Thoracic aorta (tissue), 2 donors: Measurements from ENCODE around the gene NFIA. TPM values are rescaled to one million over a fixed set of nuclear protein-coding genes. Genes with fewer than 3 reads are reported as not detected.

Source experiments
- ATAC-seq: fragments of 150-250 bp; one replicate; pipeline ENCODE4 v1.8.0; 2017; ENCODE audit warnings: low read depth; ENCODE audit not compliant: insufficient number of reproducible peaks, low FRiP score
- DNase-seq: peaks from one replicate; pipeline ENCODE4 v3.0.0-alpha.2; 2020; ENCODE audit warnings: low spot score
- H3K27ac ChIP-seq, 2 donors: fragments of 200-600 bp; sonication (generic); 1 replicate in 1 of 2; 2 replicates in 1 of 2; pipeline ENCODE4 v1.5.1; 2016; ENCODE audit warnings: mild to moderate bottlenecking in 2 of 2, moderate library complexity in 2 of 2
- H3K27me3 ChIP-seq: fragments of 200-600 bp; sonication (generic); replicated peaks from 2 replicates; pipeline ENCODE4 v1.6.0; 2016; ENCODE audit warnings: mild to moderate bottlenecking; ENCODE audit not compliant: insufficient read depth
- H3K36me3 ChIP-seq: fragments of 200-600 bp; sonication (generic); one replicate; pipeline ENCODE4 v1.5.1; 2016
- H3K4me1 ChIP-seq, 2 donors: fragments of 200-600 bp; sonication (generic); 1 replicate in 1 of 2; 2 replicates in 1 of 2; pipeline versions ENCODE4 v1.5.1 to v1.6.0; 2016; ENCODE audit warnings: low read depth in 2 of 2, mild to moderate bottlenecking in 1 of 2; ENCODE audit not compliant: control insufficient read depth in 1 of 2
- H3K4me3 ChIP-seq: fragments of 200-600 bp; sonication (generic); 2 replicates; pipeline ENCODE4 v1.5.1; 2016; ENCODE audit warnings: mild to moderate bottlenecking
- H3K9me3 ChIP-seq: fragments of 200-600 bp; sonication (generic); 2 replicates; pipeline ENCODE4 v1.5.1; 2016
- CTCF ChIP-seq: fragments of 200-600 bp; sonication (generic); IDR thresholded peaks from one replicate; pipeline ENCODE4 v1.5.1; 2019; ENCODE audit warnings: antibody characterized with exemption
- total RNA-seq, 2 donors: library from RNA; depleted of rRNA; stranded (reverse); fragments of >200 nt; gene quantifications; one replicate each; pipeline versions ENCODE4 v1.1.0 to v1.2.3, GENCODE V29; 2016

The NFIA gene
- total RNA-seq, 2 donors from 2014 or later = 99.8 to 118 TPM

GRCh38 chr1:61284936-61285335 is 202.6 kb downstream of the NFIA start:
- no peak for TF ChIP-seq CTCF
- Histone ChIP-seq H3K4me3 (no peak overlapping the region), H3K27ac (peak overlapping the region; percentile 33 to 72), H3K27me3 (no peaks in the 10 kb centered on the region), H3K9me3 (no peaks in the 10 kb centered on the region), H3K4me1 (peaks cover 29 to 90% of the 10 kb centered on the region in 2 donors), H3K36me3 (no peaks in the 10 kb centered on the region)
- no peak for DNase-seq
- no peak for ATAC-seq

- TF ChIP-seq CTCF = no peak
- H3K4me1 ChIP-seq = peaks cover 24 to 90% of the 10 kb centered on the region in 2 donors
- no peaks in the 10 kb centered on the region for H3K36me3 ChIP-seq
- ATAC-seq = no peak
- H3K27ac ChIP-seq = peak overlapping the region; percentile 33 to 72
- no peak for DNase-seq
- H3K9me3 ChIP-seq = no peaks in the 10 kb centered on the region
- no peaks in the 10 kb centered on the region for H3K27me3 ChIP-seq
- no peak overlapping the region for H3K4me3 ChIP-seq
Measured at GRCh38 chr1:61285371-61285885, 203.1 kb downstream of the NFIA start.

GRCh38 chr1:61287014-61287413 is 204.7 kb downstream of the NFIA start:
- ATAC-seq = no peak
- Histone ChIP-seq H3K9me3 (no peaks in the 10 kb centered on the region), H3K36me3 (no peaks in the 10 kb centered on the region), H3K27me3 (no peaks in the 10 kb centered on the region), H3K4me3 (no peak overlapping the region), H3K4me1 (peaks cover 23 to 86% of the 10 kb centered on the region in 2 donors), H3K27ac (peak overlapping the region; percentile 65 to 72)
- no peak for DNase-seq
- TF ChIP-seq CTCF = no peak

GRCh38 chr1:61287734-61288133 is 205.4 kb downstream of the NFIA start:
- Histone ChIP-seq H3K4me3 (no peak overlapping the region), H3K27ac (peak overlapping the region; percentile 65 to 72), H3K4me1 (peaks cover 27 to 84% of the 10 kb centered on the region in 2 donors), H3K9me3 (no peaks in the 10 kb centered on the region), H3K36me3 (no peaks in the 10 kb centered on the region), H3K27me3 (no peaks in the 10 kb centered on the region)
- DNase-seq (no peak), ATAC-seq (peak; percentile 39)
- TF ChIP-seq CTCF = no peak

- no peaks in the 10 kb centered on the region for H3K27me3 ChIP-seq
- no peak for ATAC-seq
- TF ChIP-seq CTCF = no peak
Measured at GRCh38 chr1:61289232-61290098, 207.1 kb downstream of the NFIA start.

More at GRCh38 chr1:61289232-61290098, 207.1 kb downstream of the NFIA start:
- no peak overlapping the region for H3K4me3 ChIP-seq
- H3K36me3 ChIP-seq = no peaks in the 10 kb centered on the region
- no peaks in the 10 kb centered on the region for H3K9me3 ChIP-seq
- peaks cover 34 to 88% of the 10 kb centered on the region in 2 donors for H3K4me1 ChIP-seq
- peak overlapping the region; percentile 65 to 72 for H3K27ac ChIP-seq
- DNase-seq = no peak
